ENCODE data around the gene CLK3.

CLK3 gene

DNA sequence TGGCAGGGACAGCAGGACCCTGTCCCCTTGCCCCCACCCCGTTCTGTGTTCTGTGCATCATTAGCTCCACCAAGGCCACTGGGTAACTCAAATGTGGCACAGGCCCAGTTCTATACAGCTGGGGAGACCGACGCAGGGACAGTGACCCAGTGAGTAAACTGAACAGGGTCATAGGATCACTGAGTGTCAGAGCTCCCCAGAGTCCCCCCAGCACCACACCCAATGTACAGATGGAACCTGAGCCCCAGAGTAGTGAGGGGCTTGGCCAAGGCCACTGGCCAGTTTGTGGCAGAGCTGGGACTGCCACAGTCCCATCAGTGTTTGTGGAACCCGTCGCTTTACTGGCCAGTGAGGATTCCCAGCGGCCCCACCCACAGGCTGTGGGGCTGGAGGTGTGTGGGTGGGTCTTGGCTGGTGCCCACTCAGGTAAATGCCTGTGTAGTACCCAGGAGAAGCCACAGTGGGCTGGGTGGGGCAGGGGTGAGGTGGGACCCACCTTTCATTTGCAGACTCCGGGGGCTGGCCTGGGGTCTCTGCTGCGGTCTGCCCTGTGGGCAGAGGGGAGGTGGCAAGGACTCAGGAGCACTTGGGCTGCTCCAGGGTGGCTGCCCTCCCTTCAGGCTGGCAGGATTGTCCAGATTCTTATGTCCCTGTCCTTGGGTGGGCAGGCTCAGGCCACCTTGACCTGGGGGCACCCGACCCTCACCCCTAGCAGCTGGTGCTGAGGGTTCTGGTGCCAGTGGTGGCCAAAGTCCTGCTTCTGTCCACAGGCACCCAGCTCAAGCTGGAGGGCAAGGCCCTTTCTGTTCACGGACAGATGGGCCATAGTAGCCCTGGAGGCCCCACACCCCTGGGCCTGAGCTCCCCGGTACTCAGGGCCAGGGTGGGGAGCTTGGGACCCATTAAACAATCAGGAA, 11.6 kb upstream of the CLK3 start:
- ATAC-seq (no peak), DNase-seq (no peak)

DNA sequence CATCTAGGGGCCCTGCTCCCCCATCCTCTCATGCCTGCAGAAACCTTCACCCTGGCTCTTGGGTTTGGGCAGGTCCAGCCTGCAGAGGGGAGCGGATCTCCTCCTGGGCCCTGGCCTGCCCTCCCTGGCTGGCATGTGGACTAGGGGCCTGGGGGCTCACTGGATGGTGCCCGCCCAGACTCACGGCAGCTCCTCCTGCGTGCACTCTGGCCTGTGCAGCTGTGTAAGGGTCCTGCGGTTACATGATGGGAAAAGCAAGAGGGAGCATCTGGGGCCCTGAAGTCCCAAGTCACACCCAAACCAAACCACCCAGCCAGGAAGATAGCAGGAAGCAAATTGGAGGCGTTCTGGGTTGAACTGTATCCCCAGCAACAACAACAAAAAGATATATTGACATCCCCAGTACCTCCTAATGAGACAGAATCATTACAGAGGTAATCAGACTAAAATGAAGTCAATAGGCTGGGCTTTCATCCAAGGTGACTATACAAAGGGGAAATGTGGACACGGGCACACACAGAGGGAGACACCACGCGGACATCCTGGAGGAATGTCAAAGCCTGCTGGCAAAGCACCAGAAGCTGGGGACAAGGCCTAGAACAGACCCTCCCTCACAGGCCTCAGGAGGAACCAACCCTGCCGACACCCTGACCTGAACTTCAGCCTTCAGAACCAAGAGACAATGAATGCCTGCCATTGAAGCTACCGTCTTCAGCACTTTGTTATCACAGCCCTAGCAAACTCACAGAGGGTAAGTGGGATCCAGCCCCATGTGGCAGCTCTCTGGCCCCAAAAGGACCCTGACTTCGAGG, 10.4 kb upstream of the CLK3 start:
- DNase-seq (no peak), ATAC-seq (no peak)

- ATAC-seq (no peak), DNase-seq (no peak)
Measured at GRCh38 chr15:74605795-74606150, 9.9 kb upstream of the CLK3 start.

GRCh38 chr15:74608786-74609185, 6.8 kb upstream of the CLK3 start:
- DNase-seq, result no peak

DNA sequence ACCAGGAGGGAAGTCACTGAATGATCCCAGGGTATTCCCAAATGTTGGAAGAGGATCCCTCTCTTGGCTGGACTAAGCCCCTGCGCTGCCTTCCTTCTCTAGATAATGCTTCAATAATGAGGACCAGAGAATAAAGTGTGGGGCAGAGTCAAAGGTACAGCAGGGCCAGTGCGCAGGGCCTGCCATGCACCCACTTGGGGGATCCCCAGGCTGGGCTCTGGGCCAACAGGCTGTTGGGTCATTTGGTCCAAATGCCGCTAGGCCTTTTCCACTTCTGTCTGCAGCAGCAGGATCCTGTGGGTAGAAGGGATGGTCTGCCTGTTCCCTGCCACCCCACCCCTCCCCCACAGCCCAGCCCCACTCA, 5.7 kb upstream of the CLK3 start:
- no peak for DNase-seq
- ATAC-seq, result no peak

More at GRCh38 chr15:74608786-74609185, 6.8 kb upstream of the CLK3 start:
- no peak for ATAC-seq

- ATAC-seq (no peak), DNase-seq (no peak)
Measured at GRCh38 chr15:74610302-74610951, 5.2 kb upstream of the CLK3 start.

DNA sequence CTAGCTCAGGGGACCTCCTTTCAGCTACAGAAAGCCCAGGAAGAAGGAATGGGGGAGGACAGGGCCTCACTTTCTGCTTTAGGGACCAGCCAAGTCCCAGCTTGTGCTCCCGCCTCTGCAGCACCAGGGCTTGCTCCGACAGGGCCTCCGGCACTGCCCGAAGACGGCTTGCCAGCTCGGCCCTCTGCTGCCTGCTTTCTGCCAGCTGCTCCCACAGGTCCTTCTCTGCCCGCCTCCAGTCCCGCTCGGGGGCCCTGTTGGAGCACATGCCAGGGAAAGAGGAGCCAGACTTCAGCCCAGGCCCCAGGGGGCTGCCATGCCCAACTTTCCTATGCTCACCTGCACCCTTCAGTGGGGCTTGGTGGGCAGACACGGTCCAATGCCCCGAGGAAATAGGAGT, 4.3 kb upstream of the CLK3 start:
- ATAC-seq, result no peak

DNA sequence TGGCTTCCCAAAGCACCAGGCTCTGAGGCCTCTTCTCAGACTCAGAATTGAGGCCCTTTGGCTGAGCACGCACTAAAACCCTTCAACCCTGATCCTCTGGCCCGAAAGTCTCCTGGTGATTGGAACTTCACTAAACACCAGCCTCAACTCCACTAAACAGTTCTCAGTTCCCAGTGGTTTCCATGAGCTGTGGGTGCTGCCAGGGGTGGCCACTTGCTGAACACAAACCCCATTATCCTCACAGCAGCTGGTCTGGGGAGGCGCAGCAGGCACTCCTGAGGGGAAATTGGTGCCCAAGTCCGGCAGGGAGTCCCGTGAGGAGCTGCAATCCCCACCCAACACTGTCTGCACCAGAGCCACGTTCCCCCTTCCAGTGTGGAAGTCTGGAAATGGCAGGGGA, 3.8 kb upstream of the CLK3 start:
- DNase-seq, result no peak
- ATAC-seq, result no peak

More for the DNA sequence above, 4.3 kb upstream of the CLK3 start:
- DNase-seq, result no peak

DNA sequence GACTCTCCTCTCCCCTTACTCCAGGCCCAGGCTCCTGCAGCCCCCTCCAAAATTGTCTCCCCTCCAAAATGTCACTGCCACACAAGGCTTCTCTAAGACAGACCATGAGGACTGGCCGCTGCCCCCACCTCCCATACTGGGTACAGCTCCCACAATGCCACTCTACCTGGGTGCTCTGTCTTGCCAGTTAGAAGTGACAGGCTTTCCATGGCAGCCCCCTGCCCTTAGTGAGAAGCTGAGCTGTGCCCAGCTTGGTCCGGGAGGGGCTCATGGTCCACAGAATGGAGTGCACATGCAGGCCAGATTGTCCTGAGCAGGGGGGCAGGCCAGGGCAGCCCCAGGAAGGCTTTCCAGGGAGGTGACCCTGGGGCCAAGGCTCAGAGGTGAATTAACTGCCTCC, 3.0 kb upstream of the CLK3 start:
- no peak for ATAC-seq

GRCh38 chr15:74613089-74613952, 2.3 kb upstream of the CLK3 start:
- ATAC-seq (no peak), DNase-seq (no peak)

More for the DNA sequence above, 3.0 kb upstream of the CLK3 start:
- DNase-seq, result no peak

- no peak for DNase-seq
- no peak for ATAC-seq
Measured at GRCh38 chr15:74613953-74614743, 1.5 kb upstream of the CLK3 start.

- peak; percentile 66 for ATAC-seq
- DNase-seq, result peak; percentile 93
Measured at GRCh38 chr15:74614744-74615507, 710 bp upstream of the CLK3 start.

DNA sequence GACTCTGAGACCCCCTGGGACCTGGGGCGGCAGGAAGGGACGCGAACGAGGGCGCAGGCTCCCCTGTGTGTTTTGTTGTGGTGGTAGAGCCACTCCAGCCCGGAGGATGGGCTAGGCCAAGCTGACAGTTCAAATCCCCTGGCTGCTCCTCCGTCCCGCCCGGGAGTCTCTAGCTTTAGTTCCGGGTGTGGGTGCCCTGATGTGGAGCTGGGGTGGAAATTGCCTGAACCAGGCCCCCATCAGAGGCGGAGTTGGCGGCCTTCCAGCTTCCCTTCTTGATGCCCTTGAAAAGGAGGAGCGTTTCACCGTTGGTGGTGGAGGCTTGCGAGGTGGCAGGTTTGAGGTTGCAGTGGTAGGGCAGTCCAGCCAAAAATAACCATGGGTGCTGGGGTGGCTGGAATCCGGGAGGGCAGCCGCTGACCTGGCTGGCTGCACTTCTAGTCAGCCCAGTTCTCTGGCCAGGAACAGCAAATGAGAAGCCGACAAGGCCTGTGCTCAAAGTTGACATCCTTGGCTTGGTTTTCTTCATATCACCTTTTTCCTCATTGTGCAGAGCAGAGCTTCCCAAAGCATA, 817 bp downstream of the CLK3 start:
- DNase-seq, result peak; percentile 73
- ATAC-seq, result no peak

GRCh38 chr15:74616996-74617395, 1.4 kb downstream of the CLK3 start:
- ATAC-seq (no peak), DNase-seq (no peak)

GRCh38 chr15:74618841-74619596, 3.4 kb downstream of the CLK3 start:
- DNase-seq (no peak), ATAC-seq (no peak)

DNA sequence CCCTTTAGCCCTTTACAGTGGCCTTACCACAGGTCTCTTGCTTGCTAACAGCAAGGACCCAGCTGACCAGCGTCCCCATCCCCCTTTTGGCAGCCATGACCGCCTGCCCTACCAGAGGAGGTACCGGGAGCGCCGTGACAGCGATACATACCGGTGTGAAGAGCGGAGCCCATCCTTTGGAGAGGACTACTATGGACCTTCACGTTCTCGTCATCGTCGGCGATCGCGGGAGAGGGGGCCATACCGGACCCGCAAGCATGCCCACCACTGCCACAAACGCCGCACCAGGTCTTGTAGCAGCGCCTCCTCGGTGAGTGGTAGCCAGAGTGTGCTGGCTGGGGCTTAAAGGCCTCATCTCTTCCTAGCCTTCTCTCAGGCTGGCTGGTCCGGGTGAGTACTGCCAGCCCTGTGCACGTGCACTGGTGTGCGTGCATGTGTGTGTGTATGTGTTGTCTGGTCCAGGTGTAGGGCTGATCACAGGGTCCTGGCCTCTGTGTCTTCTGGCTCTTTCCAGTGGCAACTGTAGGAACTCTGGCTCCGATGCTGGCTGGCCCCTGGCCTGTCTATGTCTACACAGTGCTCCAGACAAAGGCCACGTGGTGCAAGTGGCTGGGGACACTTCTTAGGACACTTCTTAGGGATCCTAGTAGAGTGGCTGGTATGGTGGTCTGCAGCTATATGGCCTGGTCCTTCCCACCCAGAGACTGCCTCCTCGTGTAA, 4.4 kb downstream of the CLK3 start:
- ATAC-seq (no peak), DNase-seq (no peak)

- ATAC-seq, result peak; percentile 89
- peak; percentile 79 for DNase-seq
Measured at GRCh38 chr15:74620636-74621545, 5.3 kb downstream of the CLK3 start.
